HG03175 (cell line): ENCODE data around the gene KRT12.
"Not testable (repeated sequence)": the region's sequence is repeated elsewhere in the genome, so short reads cannot be mapped to it uniquely, and the experiment has no call there.

Experiments used
- ATAC-seq: cut with Tn5 transposase; IDR thresholded peaks from one replicate; pipeline ENCODE4 v1.9.1; 2021; ENCODE audit warnings: mild to moderate bottlenecking, moderate library complexity; ENCODE audit not compliant: unreplicated experiment

The KRT12 gene

GRCh38 chr17:40818733-40819527 is 48.1 kb downstream of the KRT12 start:
- peak; percentile 73 for ATAC-seq

GRCh38 chr17:40818343-40818732 is 48.7 kb downstream of the KRT12 start:
- no peak for ATAC-seq

GRCh38 chr17:40817103-40817682 is 49.8 kb downstream of the KRT12 start:
- no peak for ATAC-seq

DNA sequence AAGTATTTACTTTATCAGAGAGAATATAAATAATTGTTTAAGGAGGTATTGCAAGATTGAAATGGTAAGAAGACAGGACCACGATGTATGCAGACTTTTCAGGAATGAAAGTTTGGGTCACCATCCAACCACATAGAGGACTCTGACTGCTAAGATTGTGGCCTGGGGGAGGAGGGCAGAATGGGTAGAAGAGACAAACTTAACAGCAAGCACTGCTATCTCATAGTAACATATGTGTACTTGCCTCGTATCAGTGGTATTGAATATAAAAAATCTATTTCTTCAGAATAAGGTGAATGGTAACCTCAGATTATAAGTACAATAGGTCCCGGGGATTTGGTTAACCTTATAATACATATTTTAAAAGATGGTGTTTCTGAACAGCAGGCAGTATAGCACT is 50.5 kb downstream of the KRT12 start:
- no peak for ATAC-seq

GRCh38 chr17:40815381-40815780 is 51.6 kb downstream of the KRT12 start:
- no peak for ATAC-seq

DNA sequence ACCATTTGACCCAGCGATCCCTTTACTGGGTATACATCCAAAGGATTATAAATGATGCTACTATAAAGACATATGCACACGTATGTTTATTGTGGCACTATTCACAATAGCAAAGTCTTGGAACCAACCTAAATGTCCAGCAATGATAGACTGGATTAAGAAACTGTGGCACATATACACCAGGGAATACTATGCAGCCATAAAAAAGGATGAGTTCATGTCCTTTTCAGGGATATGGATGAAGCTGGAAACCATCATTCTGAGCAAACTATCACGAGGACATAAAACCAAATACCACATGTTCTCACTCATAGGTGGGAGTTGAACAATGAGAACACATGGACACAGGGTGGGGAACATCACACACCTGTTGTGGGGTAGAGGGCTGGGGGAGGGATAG is 52.4 kb downstream of the KRT12 start:
- ATAC-seq: not testable (repeated sequence)

DNA sequence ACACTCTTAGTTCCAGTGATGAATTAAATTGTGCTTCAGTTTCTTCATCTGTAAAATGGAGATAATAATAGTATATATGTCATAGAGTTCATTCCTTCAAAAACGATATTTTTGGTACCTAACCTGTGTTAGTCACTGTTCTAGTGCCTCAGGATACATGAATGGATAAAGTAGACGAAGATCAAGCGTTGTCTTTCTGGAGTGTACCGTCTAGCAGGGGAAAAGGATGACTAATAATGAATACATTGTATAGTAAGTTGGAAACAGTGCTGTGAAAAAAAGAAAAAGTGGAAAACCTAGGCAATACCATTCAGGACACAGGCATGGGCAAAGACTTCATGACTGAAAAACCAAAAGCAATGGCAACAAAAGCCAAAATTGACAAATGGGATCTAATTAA is 53.2 kb downstream of the KRT12 start:
- no peak for ATAC-seq

GRCh38 chr17:40812639-40813038 is 54.4 kb downstream of the KRT12 start:
- ATAC-seq: no peak
